ENCODE results near the gene BSPRY. TPM values are rescaled to one million over a fixed set of nuclear protein-coding genes. Genes with fewer than 3 reads are reported as not detected.

Gene BSPRY
- total and polyA plus RNA-seq, 2 of the 13 experiments (the other 11 are each of a cell fraction or from before 2014, with no cell fraction given) = 0.09 to 0.26 TPM

- no peak for TF ChIP-seq MNT (IDR thresholded peaks at IDR 0.05)
- TF ChIP-seq CBFB (CRISPR knock-in tag; IDR thresholded peaks at IDR 0.05) = no peak
- TF ChIP-seq ZNF746 (CRISPR knock-in tag; IDR thresholded peaks at IDR 0.05) = peak; percentile 66; the same call in 1 of the 2 replicates
- TF ChIP-seq RBFOX2 (IDR thresholded peaks at IDR 0.05; ENCODE audit: low read depth, low read length) = 0 out of 2 replicates have a peak, but pooled peaks have one; percentile 11
- no peak for TF ChIP-seq ZNF703 (CRISPR knock-in tag; IDR thresholded peaks at IDR 0.05; ENCODE audit: borderline replicate concordance)
- peak; percentile 72 for TF ChIP-seq ZNF292 (CRISPR knock-in tag; IDR thresholded peaks at IDR 0.05; ENCODE audit: borderline replicate concordance, low read depth)
- peak; percentile 88; the same call in 1 of the 2 replicates for TF ChIP-seq HIC2 (CRISPR knock-in tag; IDR thresholded peaks at IDR 0.05; ENCODE audit: low read depth)
- no peak for TF ChIP-seq EZH2 (conservative IDR thresholded peaks at IDR 0.05; ENCODE audit: low read depth, low read length)
- no peak for TF ChIP-seq GTF2F1 (IDR thresholded peaks at IDR 0.05; ENCODE audit: low read length)
- TF ChIP-seq ELF1 (CRISPR knock-in tag; IDR thresholded peaks at IDR 0.05) = no peak
- no peak for TF ChIP-seq GPBP1L1 (CRISPR knock-in tag; IDR thresholded peaks at IDR 0.05)
- TF ChIP-seq NFATC3 (CRISPR knock-in tag; IDR thresholded peaks at IDR 0.05) = no peak
- TF ChIP-seq ZNF230 (CRISPR knock-in tag; IDR thresholded peaks at IDR 0.05) = no peak
- no peak for TF ChIP-seq MEIS1 (CRISPR knock-in tag; IDR thresholded peaks at IDR 0.05; ENCODE audit: borderline replicate concordance)
- TF ChIP-seq AHR (CRISPR knock-in tag; IDR thresholded peaks at IDR 0.05) = peak; percentile 53; the same call in 1 of the 2 replicates
- no peak for TF ChIP-seq ZNF337 (CRISPR knock-in tag; IDR thresholded peaks at IDR 0.05; ENCODE audit: borderline replicate concordance, low read depth)
- TF ChIP-seq ZNF563 (CRISPR knock-in tag; IDR thresholded peaks at IDR 0.05) = 0 out of 2 replicates have a peak, but pooled peaks have one; percentile 52
- peak; percentile 26; the same call in 1 of the 2 replicates for TF ChIP-seq RCOR2 (CRISPR knock-in tag; IDR thresholded peaks at IDR 0.05)
- TF ChIP-seq FOXP1 (IDR thresholded peaks at IDR 0.05) = no peak
- no peak for TF ChIP-seq FOXP1 (CRISPR knock-in tag; IDR thresholded peaks at IDR 0.05)
- no peak for TF ChIP-seq PATZ1 (CRISPR knock-in tag; IDR thresholded peaks at IDR 0.05)
These were observed 38.4 kb downstream of the BSPRY start (continued) for GRCh38 chr9:113387560-113388230.
